Measurements from ENCODE around the gene FLT1.
A peak's percentile ranks its signal among the peaks of the same experiment; 100 is the strongest.

The FLT1 gene

GRCh38 chr13:28337166-28338005, 157.5 kb downstream of the FLT1 start:
- DNase-seq = no peak

GRCh38 chr13:28336193-28336657, 158.7 kb downstream of the FLT1 start:
- DNase-seq = no peak

DNA sequence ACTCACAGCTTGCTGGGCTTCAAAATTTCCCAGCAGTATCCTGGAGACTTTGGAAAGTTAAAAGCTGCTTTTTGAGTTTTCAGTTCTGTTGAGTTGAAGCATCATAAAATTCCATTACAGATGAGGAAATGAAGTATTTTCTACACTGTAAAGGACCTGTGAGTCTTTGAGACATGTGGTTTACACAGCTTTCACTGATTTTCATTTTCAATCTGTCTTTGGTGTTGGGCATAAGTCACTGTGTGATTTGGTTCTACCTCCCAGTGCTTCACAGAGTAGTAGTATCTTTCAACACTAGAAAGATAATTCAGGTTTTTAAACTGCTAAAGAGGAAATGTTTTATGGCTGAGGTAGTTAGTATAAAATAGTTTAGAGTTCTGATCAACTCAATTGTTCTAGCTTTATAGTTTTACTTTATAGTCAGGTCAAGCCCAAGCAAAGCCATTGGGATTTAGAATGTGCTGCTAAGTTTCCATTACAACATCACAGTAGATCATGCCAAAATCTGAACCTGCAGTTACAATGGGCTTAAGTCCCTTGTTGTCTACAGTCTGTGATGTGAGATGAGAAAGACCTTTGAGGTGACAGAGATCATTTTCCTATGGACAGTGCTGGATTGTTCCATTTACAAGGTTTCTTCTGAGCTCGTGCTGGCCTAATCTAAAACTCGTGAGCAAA, 161.6 kb downstream of the FLT1 start:
- no peak for DNase-seq

DNA sequence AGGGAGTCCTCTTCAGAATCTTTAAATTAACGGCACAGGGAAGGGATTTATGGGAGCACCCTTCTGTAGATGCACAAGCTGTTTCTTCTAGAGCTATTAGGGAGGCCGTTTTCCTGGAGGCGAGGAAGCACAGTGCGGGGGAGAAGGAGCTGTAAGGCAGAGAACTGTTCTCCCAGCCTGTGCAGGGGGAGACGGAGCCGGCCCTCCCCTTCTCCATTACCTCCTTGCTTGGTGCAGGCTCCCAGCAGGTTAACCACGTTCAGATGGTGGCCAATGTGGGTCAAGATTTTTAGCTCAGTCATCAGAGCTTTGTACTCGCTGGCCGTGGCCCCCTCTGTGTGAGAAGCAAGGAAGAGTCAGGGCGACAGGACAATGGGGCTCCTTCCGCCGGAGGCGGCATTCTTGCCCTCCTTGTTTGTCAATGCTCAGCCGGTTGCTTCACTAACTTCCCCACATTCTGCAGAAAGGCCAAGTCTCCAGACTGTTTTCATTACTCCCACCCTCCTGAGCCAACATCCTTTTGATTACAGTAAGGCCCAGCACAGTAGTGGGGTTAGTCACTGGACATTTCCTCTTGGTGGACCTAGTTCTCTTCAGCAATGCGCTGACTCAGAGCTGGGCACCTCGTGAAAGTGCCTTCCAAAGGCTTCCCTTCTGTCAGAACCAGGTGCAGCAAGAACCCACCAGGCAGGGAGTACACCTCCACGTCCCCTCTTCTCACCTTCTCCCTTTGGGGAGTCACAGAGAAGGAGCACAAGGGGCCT, 165.4 kb downstream of the FLT1 start:
- DNase-seq = no peak

DNA sequence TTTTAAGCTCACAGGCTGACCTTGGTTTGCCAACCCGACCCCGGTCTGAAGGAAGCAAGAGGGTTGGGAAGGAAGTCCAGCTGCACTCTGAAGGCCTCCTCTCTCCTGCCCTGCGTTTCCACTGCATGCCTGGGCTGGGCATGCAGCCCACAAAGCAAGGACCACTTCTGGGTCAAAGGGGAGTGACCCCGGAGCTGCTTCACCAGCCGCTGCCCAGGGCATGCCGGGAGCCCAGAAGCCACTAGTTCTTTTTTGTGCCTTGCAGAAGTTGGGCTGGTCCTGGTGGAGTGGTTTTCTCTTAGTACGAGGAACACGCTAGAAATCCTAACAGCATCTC, 166.7 kb downstream of the FLT1 start:
- no peak for DNase-seq

- no peak for DNase-seq
Observed at GRCh38 chr13:28327373-28328270, 167.3 kb downstream of the FLT1 start.

- DNase-seq = no peak
Observed at GRCh38 chr13:28326056-28326455, 168.9 kb downstream of the FLT1 start.

DNA sequence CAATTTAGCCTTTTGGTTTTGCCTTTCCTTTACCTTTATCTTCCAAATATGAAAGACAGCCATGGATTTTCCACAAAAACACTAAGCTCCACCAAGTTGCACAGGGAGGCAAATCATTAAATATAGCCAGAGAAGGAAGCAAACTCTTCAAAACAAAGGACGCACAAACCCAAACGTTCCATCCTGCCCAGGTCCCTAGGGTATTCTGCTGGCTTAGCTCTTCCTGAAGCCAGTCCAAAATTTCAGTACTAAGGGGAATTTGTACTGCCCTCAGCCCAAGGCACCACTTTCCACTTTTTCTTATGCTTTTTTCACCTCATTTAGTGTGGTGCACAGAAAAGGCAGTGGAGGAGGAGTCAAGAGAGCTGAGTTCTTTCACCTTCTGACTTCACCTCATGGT, 169.9 kb downstream of the FLT1 start:
- no peak for DNase-seq

DNA sequence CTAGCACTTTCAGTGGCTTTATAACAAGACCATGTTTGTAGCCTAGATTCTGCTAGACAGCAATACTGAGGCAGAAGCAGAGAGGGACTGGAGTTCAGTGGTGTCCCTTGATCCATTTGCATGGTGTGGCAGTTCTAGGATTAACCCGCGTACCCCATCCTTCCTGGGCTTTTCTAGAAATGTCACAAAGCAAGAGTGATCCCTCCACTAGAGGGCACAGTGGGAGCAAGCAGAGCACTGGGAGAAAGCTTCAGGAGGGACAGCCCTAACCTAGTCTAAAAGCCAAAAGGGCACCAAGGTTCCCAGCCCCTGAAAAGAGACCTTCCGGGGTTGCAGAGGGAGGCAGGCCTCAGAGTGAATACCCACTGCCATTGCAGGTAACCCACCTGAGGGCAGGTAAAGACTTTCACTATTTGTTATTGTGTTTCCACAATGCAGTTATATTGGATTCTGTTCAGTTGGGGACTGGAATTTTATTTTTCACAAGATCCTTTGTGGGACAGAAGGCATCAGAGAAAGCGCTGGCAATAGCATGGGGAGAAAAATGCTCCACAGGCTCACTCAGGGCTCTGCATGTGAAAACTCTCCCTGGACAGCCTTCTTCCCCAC, 170.6 kb downstream of the FLT1 start:
- DNase-seq = no peak

- no peak for DNase-seq
Observed at GRCh38 chr13:28322256-28322905, 172.5 kb downstream of the FLT1 start.

DNA sequence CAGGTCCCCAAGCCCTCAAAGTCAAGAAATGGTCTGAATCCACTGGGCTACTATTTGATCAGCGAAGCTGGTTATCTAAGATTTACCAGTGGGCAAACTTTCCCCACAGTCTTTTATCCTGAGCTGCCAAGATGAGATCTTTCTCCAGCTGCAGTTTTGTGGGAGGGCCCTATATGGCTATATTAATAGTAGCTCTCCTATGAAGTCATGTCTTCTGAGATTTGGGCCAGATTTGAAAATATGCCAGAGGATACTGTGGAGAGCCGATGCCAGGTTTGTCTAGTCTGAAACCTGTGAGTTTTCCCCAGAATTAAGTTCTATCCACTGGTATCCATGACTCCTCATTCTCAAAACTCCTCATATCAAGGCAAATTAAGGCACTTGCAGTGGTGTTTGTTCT, 173.2 kb downstream of the FLT1 start:
- DNase-seq = no peak

DNA sequence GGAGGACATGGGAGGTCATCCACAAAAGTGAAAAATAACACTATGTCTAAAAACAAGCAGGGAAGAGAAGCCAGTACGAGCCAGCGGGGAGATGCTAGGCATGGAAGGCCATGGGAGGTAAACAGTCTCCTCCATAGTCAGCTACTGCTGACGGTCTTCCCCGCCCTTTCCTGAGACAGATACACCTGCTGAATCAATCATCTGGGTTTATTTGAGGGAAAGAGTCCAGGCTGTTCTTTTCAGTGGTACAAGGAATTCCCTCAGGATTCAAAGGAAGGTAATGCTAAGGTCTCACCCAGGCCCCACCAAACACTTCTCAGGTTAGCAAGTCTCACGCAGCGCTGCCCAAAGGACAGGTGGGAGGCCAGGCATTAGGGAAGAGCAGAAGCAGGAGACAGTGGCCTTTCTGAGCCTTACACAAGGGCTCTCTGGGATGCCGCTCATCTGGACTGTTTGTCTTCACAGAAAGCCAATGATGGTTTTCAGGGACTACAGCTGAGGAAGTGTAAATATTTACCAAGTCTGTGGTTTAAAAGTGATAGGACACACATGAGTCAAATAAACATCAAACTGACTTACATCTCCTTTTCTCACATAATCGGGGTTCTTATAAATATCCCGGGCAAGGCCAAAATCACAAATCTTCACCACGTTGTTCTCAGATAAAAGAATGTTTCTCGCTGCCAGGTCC, 173.9 kb downstream of the FLT1 start:
- peak; percentile 40 for DNase-seq

DNA sequence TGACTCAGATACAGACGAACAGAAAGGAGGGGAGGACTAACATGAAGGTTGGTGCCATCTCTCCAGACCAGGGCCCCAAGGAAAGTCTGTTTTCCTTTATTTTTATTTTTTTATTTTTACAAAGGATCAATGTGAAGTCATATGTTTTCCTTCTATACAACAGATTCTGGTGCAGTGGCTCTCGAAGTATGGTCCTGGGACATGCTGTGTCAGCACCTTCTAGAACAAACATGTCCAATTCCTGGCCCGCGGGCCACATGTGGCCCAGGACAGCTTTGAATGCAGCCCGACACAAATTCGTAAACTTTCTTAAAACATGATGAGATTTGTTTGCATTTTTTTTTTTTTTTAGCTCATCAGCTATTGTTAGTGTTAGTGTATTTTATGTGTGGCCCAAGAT, 174.7 kb downstream of the FLT1 start:
- DNase-seq = no peak

- no peak for DNase-seq
Observed at GRCh38 chr13:28319528-28319927, 175.4 kb downstream of the FLT1 start.

- DNase-seq = no peak
Observed at GRCh38 chr13:28318496-28318895, 176.4 kb downstream of the FLT1 start.

- DNase-seq = no peak
Observed at GRCh38 chr13:28316836-28317235, 178.1 kb downstream of the FLT1 start.

- no peak for DNase-seq
Observed at GRCh38 chr13:28316129-28316528, 178.8 kb downstream of the FLT1 start.

DNA sequence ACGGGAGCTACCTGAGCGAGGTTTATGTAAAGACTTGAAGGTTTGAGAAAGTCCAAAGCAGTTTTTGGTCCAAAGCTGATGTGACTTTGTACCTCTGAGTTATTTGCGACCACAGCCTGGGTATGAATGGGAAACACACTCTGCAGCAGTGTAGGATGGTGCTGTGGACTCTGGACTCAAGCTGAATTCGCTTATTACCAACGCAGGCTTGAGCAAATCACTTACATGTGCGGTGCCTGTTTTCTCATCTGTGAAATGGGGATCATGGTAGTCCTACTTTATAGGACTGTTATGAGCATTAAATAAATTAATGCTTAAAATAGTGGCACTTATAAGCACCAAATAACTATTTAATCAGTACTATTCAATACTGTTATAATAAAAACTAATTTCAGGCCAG, 180.0 kb downstream of the FLT1 start:
- no peak for DNase-seq

DNA sequence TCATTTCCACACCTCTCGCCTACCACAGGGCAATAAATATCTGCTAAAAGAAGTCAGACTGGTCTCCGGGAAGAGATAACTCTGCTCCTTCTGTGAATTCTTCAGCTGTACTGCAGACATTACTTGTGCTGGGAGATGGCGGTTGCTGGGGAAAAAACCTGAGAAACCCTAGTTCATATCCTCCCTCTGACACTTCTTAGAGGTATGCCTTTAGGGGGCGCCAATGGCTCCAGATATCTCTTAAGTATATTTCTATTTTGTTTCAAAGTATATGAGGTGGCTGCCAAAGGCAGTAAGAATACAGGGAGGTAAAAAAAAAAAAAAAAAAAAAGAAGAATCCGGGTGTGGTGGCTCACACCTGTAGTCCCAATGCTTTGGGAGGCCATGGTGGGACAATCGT, 181.3 kb downstream of the FLT1 start:
- no peak for DNase-seq

GRCh38 chr13:28306325-28306724, 188.6 kb downstream of the FLT1 start:
- no peak for DNase-seq

DNA sequence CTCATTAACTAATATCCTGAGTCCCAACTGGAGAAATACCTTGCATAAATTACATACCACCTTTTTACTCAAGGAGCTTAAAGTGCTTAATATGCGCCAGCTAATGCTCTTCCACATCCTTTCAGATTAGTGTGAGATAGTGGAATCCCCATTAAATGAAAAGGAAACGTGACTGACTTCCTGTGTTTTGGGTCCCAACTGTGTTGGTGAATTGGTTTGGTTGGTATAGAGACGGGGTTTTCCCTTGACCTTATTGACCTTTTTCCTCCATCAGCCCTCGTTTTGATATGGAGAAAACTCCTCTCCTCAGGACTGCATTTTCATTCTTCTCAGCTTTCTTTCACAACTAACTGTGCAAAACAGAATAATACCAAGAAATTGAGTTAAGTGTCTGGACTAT, 193.1 kb downstream of the FLT1 start:
- no peak for DNase-seq
